ENCODE results near the gene RFX2. TPM values are rescaled to one million over a fixed set of nuclear protein-coding genes. Genes with fewer than 3 reads are reported as not detected.
A peak's percentile ranks its signal among the peaks of the same experiment; 100 is the strongest.

The RFX2 gene
- total and polyA plus RNA-seq, 12 donors: 2.3 to 10.4 (median 4.6) TPM

- WGBS, 4 donors: 90 to 95% (median 93%) methylated on average over 11 of the region's 11 CpGs
- Histone ChIP-seq H3K36me3 (replicated peaks in 1 of 2) (no peaks in the 10 kb centered on the region), H3K27me3 (no peaks in the 10 kb centered on the region), H3K4me3 (no peak overlapping the region), H3K4me1 (replicated peaks in 1 of 2) (peaks cover 17 to 30% of the 10 kb centered on the region in 2 donors), H3K9me3 (replicated peaks in 1 of 3) (no peaks in the 10 kb centered on the region), H3K27ac (peak overlapping the region in 1 of 5 donors; percentile 49)
- TF ChIP-seq CTCF (IDR thresholded peaks at IDR 0.05): no peak
- no peak for TF ChIP-seq POLR2A (IDR thresholded peaks at IDR 0.05)
- no peak for DNase-seq
- intact Hi-C loops (cut with DNase I): no loop called here
These were observed 4.9 kb downstream of the RFX2 start for GRCh38 chr19:6105444-6105843.

- no peaks in the 10 kb centered on the region for H3K27me3 ChIP-seq
- WGBS, 4 donors: 45 to 62% (median 54%) methylated on average over 4 of the region's 4 CpGs
- peak overlapping the region in 4 of 5 donors; percentile 26 to 82 (median 51) for H3K27ac ChIP-seq
- H3K9me3 ChIP-seq (replicated peaks in 1 of 3): no peaks in the 10 kb centered on the region
- TF ChIP-seq POLR2A (IDR thresholded peaks at IDR 0.05): no peak
- TF ChIP-seq CTCF (IDR thresholded peaks at IDR 0.05): no peak
- H3K36me3 ChIP-seq (replicated peaks in 1 of 2): no peaks in the 10 kb centered on the region
- no peak for DNase-seq
- peaks cover 5 to 20% of the 10 kb centered on the region in 2 donors for H3K4me1 ChIP-seq (replicated peaks in 1 of 2)
- no peak overlapping the region for H3K4me3 ChIP-seq
- intact Hi-C loops (cut with DNase I): no loop called here
These were observed 6.4 kb downstream of the RFX2 start for GRCh38 chr19:6103894-6104293.

- Histone ChIP-seq H3K27ac (peak overlapping the region; percentile 5 to 82 (median 60)), H3K4me1 (replicated peaks in 1 of 2) (peaks cover under 1 to 19% of the 10 kb centered on the region in 2 donors), H3K36me3 (replicated peaks in 1 of 2) (no peaks in the 10 kb centered on the region), H3K4me3 (no peak overlapping the region), H3K9me3 (replicated peaks in 1 of 3) (no peaks in the 10 kb centered on the region), H3K27me3 (no peaks in the 10 kb centered on the region)
- peak in 1 of 6 experiments; percentile 0 for TF ChIP-seq CTCF (IDR thresholded peaks at IDR 0.05)
- peak in 1 of 2 donors; percentile 26 for TF ChIP-seq POLR2A (IDR thresholded peaks at IDR 0.05)
- intact Hi-C loops (cut with DNase I): no loop called here
- WGBS, 4 donors: 18 to 50% (median 36%) methylated on average over 3 of the region's 3 CpGs
- DNase-seq: peak; percentile 87 to 95 (median 94)
These were observed 7.1 kb downstream of the RFX2 start for GRCh38 chr19:6103217-6103644.

GRCh38 chr19:6101991-6102390 is 8.3 kb downstream of the RFX2 start:
- Histone ChIP-seq H3K27ac (peak overlapping the region in 3 of 5 donors; percentile 60 to 82 (median 71)), H3K9me3 (replicated peaks in 1 of 3) (no peaks in the 10 kb centered on the region), H3K4me3 (no peak overlapping the region), H3K36me3 (replicated peaks in 1 of 2) (no peaks in the 10 kb centered on the region), H3K27me3 (no peaks in the 10 kb centered on the region), H3K4me1 (replicated peaks in 1 of 2) (peaks cover 0 to 24% of the 10 kb centered on the region in 2 donors)
- no peak for DNase-seq
- intact Hi-C loops (cut with DNase I): no loop called here
- WGBS, 4 donors: 84 to 98% (median 89%) methylated on average over 3 of the region's 3 CpGs
- no peak for TF ChIP-seq POLR2A (IDR thresholded peaks at IDR 0.05)

- intact Hi-C loops (cut with DNase I): no loop called here
These were observed 8.9 kb downstream of the RFX2 start for GRCh38 chr19:6101291-6101825.

More at GRCh38 chr19:6101291-6101825, 8.9 kb downstream of the RFX2 start:
- H3K27me3 ChIP-seq: no peaks in the 10 kb centered on the region
- peak overlapping the region in 2 of 5 donors; percentile 71 to 82 for H3K27ac ChIP-seq
- H3K4me1 ChIP-seq (replicated peaks in 1 of 2): peaks cover 0 to 24% of the 10 kb centered on the region in 2 donors
- DNase-seq: no peak
- TF ChIP-seq CTCF (IDR thresholded peaks at IDR 0.05): no peak
- no peak for TF ChIP-seq POLR2A (IDR thresholded peaks at IDR 0.05)
- H3K36me3 ChIP-seq (replicated peaks in 1 of 2): no peaks in the 10 kb centered on the region
- H3K4me3 ChIP-seq: no peak overlapping the region
- WGBS, 4 donors: 85 to 94% (median 88%) methylated on average over 3 of the region's 3 CpGs
- no peaks in the 10 kb centered on the region for H3K9me3 ChIP-seq (replicated peaks in 1 of 3)
